HG03378 (cell line): ENCODE results near the gene ZNF213.

Source experiments
- ATAC-seq: cut with Tn5 transposase; IDR thresholded peaks from one replicate; pipeline ENCODE4 v1.9.1; 2021; ENCODE audit warnings: mild to moderate bottlenecking, moderate library complexity; ENCODE audit not compliant: unreplicated experiment

ZNF213 gene

GRCh38 chr16:3188675-3188924 is 53.8 kb downstream of the ZNF213 start:
- ATAC-seq = no peak

DNA sequence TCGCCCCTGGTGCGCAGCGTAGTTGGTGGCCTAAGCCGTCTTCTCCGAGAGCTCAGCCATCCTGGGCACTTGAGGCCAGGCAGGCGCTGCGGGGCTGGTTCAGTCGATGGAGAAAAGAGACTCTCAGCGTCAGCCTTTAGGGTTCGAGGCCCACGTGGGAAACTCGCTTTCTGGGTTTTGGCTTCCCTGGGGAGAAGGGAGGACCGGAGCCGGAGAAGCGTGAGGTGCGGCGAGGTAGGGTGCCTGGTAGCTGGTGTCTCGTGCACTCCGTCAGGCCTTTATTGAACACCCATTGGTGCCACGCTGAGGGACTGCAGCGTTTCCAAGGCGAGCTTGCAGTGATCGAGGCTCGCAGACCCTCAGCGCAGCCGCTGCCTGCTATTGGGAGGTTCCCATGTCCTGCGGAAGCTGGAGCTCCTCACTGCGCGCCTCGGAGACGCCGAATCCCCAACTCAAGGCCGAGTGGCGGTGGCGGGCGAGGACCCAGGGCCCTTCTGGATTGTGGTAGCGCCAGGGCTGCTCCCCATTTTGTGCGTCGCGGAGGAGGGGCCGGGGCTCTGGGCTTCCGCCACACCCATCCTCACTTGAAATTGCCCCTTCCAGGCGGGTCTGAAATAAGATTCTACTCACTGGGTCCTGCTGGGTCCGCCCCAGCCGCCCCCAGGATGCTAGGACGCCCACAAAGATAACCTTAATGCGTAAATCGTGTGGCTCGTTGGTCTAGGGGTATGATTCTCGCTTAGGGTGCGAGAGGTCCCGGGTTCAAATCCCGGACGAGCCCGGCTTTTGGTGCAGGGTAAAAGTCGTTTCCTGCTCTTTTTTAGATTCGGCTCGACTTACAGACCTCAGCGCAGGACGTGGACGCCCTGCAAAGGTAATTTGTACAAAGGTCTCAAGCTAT is 54.3 kb downstream of the ZNF213 start:
- no peak for ATAC-seq

- no peak for ATAC-seq
Measured at GRCh38 chr16:3189869-3190268, 55.0 kb downstream of the ZNF213 start.

GRCh38 chr16:3190949-3191353 is 56.1 kb downstream of the ZNF213 start:
- no peak for ATAC-seq
